Ecto neural progenitor cell (in vitro differentiated cells): ENCODE results near the gene NAPA.

Experiments used
- DNase-seq: peaks from one replicate; pipeline ENCODE4 v3.0.0-alpha.2; 2018; ENCODE audit warnings: low spot score

Gene NAPA

DNA sequence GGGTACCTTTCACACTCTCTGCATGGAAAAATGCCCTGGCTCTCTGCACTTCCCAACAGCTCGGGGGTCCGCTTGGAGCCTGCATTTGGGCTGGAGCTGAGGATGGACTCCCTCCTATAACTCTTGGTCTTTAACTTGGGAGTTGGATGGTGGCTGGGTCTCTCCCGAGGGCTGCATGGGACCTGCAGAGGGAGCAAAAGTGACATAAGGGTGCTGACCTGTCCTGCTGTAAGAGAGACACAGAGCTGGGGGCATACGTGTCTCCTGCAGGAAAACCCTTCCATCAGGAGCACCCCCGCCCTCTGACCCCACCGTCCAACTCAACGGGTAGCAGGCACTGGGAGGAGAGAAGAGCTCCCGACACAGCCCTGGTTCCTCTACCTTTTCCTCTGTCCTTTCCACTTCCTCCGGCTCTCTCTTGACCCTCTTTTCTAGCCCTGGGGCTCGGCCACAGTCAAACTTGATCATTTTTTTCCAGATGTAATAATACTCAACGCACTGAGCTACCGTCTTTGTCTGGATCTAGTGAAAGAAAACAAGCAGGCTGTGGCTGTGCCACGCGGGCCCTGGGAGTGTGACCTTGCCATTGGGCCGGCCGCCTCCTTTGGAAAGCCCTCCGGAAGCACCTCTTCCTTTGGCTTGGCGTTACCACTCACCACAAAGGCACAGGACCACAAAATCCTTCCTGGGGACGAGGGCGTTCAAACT is 6.8 kb upstream of the NAPA start:
- no peak for DNase-seq

DNA sequence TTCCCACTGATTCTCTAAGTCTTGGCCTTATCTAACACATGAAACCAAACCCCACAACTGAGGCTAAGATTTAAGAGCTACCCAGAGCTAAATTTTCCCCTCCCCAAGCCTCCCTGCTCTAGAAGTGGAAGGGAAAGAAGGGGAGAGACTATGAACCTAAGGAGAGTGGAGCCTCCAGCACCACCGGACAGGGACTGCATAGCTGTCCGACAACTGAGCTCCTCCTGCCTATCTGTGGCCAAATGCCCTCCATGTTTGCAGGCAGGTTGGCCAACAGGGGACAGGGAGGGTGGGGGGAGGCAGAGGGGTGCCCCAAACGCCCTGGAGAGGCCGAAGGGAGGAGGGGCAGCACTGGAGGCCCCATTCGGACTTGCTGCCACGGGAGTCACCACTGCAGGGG is 6.0 kb upstream of the NAPA start:
- no peak for DNase-seq

DNA sequence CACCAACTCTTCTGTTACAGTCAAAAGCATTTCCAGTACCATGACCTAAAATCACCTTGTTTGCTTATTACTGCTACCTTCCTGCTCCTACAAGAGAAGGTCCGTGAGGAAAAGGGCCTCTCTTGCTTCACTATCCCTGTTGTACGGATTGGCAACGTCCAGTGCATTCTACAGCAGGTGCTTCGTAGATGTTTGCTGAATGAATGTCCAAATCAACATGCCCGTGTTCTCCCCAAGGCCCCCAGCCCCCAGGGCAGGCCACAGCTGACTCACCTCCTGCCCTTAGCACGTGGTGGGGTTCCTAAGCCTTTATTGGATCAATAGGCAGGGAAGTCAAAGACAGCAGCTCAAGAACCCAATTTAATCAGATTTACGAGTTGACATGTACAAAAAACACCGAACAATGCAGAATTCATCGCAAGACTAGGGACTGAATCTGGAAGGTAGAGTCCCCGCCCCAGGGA is 5.5 kb upstream of the NAPA start:
- DNase-seq: no peak

DNA sequence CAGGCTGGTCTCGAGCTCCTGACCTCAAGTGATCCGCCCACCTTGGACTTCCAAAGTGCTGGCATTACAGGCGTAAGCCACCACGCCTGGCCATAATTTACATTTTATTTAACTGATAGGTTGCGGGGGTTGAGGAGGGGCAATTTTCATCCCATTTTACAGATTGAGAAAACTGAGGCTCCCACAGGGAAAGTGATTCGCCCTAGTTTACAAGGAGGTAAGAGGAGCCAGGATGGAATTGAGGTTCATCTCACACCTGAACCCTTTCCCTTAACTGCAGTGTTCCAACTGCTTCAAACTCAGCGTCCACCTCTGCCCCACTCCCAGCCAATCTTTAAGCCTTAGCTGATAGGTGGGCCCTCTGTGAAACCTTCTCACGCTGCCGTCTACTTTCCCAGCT is 4.0 kb upstream of the NAPA start:
- no peak for DNase-seq

DNA sequence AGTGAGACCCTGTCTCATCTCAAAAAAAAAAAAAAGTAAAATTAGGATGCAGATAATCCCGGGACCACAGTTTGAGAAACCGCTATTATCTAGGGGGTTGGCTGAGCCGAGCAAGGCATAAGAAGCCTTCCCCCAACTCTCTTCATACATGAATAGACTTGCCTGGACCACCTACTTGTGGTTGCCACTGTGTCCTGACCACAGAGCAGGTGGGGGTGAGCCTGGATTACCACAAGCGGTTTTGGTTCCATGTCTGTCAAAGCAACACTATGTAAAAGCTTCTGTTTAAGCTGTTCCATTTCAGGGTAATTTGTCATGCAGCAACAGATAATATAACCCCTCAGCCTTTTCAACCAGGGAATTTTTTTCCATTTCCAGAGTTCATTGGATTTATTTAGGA is 3.3 kb upstream of the NAPA start:
- no peak for DNase-seq

DNA sequence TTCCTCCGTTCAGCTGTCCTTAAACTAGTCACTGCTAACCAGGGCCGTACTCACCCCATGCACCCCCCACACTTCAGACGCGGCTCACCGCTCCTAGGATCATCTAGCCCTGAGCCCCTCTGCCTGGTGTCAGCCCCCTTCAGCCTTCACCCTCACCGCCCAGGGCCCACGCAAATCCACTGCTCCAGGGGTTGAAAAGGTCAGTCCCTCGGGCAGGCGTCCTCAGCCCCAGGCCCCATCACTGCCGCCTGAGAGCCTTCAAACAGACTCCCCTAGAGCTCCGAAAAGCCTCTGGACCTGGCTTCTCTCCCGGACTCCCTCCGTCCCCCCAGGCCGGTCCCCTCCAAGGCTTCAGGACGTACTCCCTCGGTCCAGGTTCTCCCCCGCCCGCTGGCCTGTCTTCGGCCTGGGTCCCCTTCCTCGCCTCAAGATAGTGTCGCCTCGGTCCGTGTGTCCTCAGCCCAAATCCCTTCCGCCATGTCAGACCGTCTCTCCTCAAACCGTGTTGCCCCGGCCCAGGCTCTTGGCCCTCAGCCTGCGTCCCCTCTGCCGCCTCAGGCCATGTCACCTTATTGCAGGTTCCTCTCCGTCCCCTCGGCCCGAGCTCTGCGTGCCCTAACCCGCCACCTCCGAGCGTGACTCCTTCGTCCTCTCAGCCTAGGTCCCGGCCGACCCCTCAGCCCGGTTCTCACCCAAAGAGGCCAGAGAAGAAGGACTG is 553 bp downstream of the NAPA start:
- DNase-seq: peak; percentile 60

DNA sequence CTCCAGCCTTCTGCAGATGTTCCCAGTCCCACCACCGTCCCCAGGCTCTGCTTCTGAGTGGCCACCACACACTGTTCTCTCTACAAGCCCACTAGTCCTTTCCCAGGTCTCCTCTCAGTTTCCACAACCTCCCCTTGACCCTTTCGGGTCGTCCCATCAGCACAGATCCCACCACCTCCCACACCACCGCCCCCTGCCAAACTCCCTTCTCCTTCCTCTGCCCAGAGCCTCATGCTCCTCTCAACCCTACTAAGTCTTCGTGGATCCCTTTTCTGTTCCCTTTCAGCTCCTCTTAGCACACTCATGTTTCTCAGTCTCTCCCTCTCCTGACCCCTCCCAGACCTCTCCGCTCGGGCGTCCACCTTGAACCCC is 1.9 kb downstream of the NAPA start:
- DNase-seq: no peak

DNA sequence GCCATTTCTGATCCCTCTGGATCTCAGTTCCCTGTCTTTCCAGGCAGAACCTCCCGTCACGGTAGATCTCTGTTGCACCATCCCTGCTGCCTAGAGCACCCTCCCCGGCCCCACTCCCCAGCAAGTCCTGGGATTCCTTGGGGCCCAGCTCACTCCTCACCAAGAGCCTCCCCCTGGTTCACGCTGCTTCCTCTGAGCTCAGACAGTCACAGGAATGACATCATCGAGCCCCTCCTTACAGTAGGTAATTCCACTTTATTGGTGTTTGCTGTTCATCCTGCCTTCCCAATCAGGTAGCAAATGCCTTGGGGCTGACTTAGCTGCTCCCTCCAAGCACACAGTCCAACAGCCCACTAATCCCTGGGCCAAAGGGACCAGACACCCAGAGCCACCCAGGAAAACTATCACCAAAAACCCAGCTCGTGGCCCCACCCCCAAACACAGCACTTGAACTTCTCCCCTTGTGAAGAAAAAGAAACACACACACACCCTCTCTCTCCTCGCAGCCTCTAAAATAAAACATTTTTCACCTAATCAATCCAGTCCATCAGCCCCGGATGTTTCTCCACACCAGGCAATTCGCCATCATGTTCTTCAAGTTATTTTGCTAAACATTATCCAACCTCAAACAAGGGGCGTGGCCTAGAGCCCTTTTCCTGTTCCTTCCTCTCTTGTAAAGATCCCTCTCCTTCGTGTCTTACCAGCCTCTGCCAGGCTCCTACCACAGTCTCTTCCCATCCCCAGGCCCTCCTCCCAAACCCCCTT is 2.5 kb downstream of the NAPA start:
- DNase-seq: no peak

DNA sequence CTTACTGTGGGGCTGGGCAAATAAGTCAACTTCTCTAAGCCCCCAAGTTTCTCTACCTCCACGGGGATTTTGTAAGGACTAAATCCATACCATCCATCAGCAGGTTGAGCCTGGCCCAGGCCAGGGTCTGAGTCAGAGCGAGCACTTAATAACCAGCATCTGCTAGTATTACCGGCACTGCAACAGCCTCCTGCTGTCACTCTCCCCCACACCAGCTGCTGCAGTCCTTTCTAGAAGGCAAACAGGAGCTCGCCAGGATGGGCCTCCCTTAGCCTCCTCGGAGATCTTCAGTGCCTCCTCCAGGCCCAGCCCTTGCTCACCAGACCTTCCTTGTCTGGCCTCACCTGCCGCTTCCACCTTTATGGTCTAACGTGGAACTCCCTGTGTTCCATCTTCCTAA is 3.2 kb downstream of the NAPA start:
- DNase-seq: no peak

DNA sequence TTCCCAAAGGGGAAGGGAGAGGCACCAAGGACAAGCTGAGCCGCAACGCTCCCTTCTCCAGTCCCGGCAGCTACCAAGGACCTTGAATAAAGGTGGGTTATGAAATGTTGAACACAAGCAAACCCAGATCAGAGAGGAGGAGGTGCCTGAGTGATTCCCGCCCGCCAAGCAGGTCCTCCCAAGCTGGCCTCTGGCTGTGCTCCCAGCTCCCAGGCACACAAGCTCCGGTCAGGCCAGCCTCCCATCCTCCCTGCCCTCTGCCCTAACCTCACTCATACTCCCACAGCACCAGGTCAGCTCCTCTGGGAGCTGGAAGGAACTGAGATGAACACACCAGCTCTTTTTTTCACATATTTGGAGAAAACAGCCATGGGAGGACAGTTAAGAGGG is 3.7 kb downstream of the NAPA start:
- no peak for DNase-seq

DNA sequence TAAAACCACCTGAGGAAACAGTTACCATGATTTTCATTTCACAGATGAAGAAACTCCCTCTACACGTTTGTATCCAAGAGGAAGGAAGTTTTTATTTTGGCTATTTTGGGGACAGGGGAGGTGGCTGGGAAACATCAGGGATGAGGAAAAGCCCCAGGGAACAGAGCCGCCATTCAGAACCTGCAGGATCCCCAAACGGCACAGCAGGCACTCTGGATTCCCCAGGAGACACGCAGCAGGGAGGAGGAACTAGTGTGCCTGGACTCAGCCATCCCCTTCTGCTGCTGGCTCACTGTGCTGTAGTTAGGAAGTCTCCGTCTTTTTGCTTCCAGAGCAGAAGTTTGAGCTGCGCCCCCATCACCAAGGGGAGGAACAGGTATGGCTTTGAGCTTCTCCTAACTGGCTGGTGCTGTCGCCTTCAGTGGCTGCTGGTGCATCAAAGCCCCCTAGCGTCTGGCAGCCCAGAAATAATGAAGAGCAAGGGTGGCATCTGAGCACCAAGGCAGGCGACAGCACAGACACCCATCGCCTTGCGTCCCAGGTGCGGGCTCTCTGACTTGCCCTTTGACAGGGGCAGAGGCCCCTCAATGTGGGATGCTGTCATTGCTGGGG is 4.2 kb downstream of the NAPA start:
- no peak for DNase-seq

DNA sequence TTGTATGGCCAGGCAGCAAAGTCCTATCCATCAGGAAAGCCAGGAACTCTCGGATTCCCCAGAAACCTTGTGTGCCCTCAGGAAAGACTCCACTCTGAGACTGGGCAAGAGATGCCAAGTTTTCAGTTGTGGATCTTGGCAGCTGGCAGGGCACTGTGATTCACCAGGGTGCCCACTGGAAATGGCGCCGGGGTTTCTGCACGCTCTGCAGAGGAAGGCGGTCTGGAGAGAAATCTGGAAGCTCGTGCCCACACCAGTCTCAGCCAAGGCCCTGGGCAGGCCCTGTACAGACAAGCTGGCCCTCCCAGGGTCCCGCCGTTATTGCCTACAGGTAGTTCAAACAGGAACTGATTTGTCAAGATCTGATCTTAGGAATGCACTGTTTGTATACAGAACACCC is 4.9 kb downstream of the NAPA start:
- no peak for DNase-seq

DNA sequence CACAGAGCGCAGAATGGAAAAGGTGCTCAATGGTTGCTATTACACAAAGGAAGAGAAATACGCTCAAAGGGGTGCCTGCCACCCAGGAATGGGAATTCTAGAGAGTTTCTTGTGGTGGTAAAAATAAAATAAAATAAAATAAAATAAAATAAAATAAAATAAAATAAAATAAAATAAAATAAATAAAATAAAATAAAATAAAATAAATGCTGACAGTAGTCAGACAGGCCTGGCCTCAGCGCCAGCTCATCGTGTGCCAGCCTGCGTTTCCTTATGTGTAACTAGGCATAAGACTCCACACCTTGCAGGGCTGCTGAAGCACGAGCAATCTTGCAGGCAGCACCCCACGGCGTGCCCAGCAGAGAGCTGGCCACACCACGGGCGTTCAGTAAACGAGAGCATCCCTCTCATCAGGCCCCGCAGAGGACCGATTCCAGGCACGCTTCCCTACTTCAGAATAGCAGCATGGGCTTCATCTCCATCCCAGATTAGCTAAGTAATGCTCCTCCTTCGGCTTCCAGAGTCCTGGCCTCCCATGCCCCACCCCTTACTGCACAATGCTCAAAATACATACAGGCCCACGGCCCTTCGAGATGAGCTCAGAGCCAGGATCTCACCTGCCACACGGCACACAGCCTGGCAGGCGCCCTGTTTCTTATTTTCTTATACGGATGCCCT is 5.6 kb downstream of the NAPA start:
- no peak for DNase-seq

DNA sequence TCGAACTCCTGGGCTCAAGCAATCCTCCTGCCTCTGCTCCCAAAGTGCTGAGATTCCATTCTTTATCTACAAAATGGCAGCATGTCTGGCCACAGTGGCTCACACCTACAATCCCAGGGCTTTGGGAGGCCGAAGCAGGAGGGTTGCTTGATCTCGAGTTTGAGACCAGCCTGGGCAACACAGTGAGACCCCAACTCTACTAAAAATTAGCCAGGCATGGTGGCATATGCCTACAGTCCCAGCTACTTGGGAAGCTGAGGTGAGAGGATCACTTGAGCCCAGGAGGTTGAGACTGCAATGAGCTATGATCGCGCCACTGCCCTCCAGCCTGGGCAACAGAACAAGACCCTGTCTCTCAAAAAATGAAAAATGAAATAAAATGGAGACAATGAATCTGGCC is 6.1 kb downstream of the NAPA start:
- no peak for DNase-seq

DNA sequence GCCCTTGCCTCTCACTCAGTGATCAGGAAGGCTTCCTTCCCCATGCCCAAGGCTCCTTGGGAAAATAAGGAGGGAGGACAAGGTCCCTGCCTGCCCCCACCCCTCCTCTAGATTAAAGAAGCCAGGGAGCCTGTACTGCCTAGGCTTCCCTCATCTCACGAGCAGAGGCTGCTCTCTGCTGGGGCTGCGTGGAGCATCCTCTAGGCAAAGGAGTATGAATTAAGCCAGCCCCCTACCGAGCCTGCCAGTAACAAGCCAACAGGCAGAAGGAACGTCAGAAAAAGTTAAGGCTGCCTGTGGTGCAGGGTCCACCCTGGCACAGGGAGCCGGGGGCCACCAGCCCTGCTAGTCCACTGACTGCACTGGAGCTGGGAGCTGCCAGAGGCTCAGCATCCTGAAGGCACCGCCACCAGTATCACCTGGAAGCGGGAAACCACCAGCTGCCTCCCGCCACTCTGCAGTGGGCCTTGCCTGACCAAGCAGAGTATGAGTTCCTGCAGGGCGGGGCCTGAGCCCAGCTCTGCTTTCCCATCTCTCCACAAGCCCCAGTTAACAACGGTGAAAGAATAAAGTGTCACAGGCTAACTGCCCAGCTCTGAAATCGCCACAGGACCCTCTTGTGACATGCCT is 6.8 kb downstream of the NAPA start:
- no peak for DNase-seq

DNA sequence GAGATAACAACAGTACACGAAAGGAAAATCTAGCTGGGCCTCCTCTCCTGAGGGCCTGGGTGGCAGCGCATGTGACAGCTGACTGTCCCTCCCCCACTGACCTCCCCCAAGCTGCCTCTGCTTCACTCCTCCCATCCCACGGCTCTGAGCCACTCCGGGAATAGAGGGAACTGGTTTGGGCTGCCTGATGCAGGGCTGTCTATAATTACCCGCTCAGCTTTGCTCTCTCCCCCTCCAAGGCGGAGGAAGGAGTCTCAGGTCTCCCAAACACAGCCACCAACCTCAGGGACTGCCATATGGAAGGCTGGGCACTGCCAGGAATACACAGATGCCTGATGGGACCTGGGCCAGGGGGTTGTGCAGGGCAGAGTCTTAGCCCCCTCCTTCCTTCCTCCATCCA is 7.9 kb downstream of the NAPA start:
- DNase-seq: no peak

DNA sequence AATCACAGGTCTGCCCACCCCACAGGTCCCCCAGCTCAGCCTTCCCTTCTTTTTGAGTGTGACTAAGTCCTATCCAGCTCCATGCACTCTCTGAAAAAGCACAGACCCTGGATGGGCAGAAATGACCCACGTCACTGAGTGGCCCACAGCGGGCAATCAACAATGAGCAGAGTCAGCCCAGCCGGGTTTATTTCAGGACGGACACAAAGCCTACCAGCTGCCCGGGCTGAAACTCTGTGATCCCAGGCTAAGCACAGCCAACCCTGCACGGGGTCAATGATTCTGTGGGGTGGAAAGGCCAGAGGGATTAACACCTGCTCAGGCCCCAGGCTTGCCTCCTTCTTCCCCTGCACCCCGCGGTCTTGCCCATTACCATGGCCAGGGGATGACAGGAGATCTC is 8.4 kb downstream of the NAPA start:
- no peak for DNase-seq

DNA sequence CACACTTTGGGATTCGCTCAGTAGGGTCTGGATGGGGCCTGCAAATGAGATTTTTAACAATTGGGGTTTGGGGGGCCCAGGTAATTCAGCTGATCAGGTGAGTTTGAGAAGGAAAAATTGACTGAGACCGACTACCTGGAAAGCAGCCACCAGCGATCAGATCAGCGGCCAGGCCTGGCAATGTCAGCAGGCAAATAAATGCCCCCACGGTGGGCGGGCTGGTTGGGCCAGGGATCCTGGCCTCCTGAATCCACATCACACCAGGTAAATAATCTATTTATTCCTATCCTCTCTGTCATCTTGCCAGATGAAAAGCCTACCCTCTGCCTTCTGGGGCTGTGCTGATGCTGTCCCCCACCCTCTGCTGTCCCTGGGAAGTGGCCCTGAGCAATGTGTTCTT is 9.4 kb downstream of the NAPA start:
- no peak for DNase-seq

DNA sequence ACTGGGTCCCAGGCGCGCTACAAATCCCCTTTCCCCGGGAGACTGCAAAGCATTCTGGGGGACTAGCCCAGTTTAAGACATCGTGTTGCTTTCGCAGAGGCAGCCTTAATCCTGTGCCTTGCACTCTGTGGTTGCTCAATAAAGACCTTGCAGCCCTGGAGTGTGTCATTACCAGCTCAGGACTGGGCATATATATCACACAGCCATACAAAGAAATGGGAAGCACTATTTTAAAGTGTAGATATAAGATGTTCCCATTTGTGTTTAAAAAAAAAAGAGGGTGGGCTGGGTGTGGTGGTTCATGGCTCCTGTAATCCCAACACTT is 11.1 kb downstream of the NAPA start:
- no peak for DNase-seq

DNA sequence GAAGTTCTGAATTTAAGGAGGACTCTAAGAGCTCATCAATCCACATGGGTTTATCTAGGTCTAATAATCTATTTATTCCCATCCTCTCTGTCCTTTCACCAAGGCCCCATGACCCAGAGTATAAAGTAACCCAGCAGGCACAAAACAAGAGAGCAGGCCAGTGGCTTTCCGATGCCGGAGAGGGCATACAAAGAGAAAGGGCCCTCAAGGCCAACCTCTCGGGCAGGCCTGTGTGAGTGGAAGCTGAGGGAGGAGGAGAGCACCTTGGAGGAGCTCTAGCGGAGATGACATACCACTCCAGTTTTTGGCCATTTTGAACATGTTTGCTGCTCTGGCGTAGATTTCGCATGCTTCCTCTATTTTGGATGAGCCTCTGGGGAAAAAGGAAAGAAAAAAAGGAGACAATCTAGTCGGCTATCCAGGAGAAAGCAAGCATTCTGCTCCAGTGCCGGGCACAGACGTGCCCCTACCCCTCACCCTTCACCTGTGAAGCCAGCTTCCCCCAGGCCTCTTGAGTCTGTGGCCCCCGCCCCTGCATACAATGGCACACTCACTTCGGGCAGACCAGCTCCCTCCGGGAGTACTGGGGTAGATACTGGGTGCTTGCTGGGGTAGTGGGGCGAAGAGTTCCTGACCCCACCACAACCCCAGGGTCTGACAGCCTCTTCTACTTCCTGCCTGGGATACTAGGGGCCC is 11.6 kb downstream of the NAPA start:
- DNase-seq: no peak
